Stimulated activated CD8-positive, alpha-beta memory T cell treated with anti-CD3 and anti-CD28 coated beads, Interleukin-4, amount 100 ng/mL, for 4 hours (primary cell): Measurements from ENCODE around the gene POLR1D.

Experiments
- DNase-seq, 2 donors: peaks; one replicate each; pipeline ENCODE4 v3.0.0-alpha.2; 2020; ENCODE audit warnings: low read depth in 2 of 2, low spot score in 1 of 2

POLR1D gene

GRCh38 chr13:27621366-27622101 lies at the start of gene POLR1D:
POLR1D (plus strand) TSS chr13:27621892; CDS start chr13:27621984, 92 bp downstream.
- peak; percentile 60 to 68 for DNase-seq

- DNase-seq: no peak
These were observed 49.3 kb upstream of the POLR1D start for GRCh38 chr13:27572234-27572901.

DNA sequence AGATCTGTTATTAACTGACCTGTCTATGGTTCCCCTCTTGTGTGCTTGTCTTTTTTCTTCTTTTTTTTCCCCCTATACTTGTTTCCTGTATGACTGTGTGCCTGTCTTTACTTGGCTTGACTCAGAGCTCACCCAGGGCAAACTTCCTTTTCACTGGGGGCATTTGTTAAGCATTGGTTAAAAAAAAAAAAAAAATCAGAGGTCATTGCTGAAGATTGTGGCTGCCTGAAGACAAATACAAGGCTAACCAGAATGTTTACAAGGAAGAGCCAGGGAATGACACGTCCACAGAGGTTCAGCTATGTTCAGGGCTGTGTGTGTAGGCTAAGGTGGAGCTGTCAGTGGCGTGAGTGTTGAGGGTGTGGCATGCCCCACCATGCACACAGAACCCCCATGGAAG lies 48.4 kb upstream of the POLR1D start:
- DNase-seq: no peak

DNA sequence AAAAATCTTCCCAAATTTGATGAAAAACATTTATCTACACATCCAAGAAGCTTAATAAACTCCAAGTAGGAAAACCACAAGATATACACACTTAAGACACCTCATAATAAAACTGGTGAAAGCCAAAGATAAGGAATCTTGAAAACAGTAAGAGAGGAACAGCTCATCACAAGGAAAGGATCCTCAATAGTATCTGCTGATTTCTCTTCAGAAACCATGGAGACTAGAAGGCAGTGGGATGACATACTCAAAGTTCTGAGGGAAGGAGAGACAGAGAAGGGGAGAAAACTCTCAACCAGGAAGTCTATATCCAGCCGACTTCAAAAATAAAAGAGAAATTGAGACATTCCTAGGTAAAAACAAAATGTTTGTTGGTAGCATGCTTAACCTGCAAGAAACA lies 47.0 kb upstream of the POLR1D start:
- DNase-seq: no peak

- no peak for DNase-seq
These were observed 43.3 kb upstream of the POLR1D start for GRCh38 chr13:27578121-27579030.

- DNase-seq: no peak
These were observed 38.0 kb upstream of the POLR1D start for GRCh38 chr13:27583645-27584044.

DNA sequence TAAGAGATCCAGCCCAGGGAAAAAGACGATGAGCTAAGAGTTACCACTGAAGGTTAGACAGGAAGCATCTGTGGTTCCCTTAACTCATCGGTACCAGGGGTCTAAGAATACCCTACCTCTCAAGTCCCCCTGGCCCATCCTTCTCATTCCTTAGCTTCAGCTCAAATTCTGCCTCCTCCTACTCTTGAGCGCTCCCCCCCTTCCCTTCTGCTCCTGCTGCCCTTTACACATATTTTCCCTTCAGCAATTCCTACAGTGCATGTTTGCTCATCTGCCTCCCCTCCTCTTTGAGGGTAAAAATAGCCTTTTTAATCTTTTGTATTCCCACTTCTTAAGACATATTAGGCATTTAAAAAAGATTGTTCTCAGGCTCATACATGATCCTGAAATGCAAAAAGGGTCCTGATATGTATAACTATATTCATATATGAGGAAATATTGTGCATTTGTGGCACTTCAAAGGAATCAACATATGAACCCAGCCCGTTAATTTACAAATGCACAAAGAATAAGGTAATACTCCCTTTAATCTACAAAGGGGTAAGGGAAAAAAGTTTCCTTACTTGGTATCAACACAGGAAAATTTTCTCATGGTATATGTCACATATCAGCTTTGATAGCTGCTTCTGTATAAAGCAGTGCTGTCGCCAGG lies 34.5 kb upstream of the POLR1D start:
- no peak for DNase-seq

- DNase-seq: no peak
These were observed 33.3 kb upstream of the POLR1D start for GRCh38 chr13:27588405-27588804.

- no peak for DNase-seq
These were observed 28.8 kb upstream of the POLR1D start for GRCh38 chr13:27592865-27593264.

GRCh38 chr13:27593267-27593666 lies 28.4 kb upstream of the POLR1D start:
- no peak for DNase-seq

DNA sequence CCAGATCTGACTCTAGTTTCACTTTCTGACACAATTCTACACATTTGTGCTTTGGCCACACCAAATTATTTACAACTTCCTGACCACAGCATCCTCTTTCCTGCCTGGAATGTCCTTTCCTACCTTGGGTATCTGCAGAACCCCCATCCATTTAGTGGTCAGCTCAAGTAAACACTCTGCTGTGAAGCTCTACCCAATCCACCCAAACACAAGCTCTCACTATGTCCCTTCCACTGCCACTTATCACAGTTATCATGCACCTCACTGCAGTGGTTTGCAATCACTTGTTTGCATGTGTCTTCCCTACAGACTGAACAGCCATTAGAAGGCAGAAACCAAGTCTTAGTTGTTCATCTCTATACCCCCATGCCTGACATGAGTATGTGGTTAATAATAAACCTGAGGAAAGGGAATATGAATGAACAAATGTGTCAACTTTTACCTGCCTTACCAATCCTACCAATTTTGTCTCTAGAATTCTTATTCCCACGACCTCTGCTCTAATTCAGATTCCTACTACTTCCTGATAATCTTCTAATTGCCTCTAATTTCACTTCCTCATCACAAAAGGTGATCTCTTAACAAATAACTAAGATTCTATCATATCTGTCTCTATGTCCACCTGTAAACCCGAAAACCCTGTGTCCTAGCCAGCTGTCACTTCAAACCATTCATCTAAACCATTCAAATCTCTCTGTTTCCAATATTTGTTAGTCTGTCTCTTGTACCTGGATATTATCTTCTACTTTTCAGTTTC lies 26.5 kb upstream of the POLR1D start:
- DNase-seq: no peak

- DNase-seq: no peak
These were observed 22.6 kb upstream of the POLR1D start for GRCh38 chr13:27599096-27599495.

DNA sequence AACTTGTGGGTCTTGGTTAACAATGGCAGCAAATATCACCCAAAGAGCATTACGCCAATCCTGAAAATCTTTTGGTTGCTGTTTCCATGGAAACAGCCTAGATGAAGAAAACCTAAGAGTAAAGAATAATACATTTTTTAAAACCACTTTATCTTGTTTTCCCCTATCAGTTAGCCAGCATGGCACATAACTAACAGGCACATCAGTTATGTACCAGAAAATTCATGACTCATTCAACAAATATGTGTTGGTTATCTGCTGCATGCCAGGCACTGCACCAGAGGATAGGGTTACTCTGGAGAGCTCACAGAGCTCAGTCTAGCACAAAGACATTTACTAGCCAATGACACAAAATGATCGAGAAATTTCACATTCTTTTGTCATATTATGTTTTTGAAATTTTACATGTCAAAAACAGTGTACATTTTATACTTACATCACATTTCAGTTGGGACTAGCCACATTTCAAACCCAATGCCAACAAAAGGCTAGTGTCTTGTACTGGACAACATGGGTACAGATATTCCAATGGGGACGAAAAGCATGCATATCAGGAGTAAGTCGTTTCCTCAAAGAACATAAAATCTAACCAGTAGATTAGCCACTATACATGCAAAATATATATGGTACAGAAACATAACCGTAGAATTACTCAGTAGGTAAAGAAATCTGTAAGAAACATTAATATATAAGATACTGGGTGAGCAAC lies 21.7 kb upstream of the POLR1D start:
- DNase-seq: no peak

- no peak for DNase-seq
These were observed 21.0 kb upstream of the POLR1D start for GRCh38 chr13:27600711-27601110.

DNA sequence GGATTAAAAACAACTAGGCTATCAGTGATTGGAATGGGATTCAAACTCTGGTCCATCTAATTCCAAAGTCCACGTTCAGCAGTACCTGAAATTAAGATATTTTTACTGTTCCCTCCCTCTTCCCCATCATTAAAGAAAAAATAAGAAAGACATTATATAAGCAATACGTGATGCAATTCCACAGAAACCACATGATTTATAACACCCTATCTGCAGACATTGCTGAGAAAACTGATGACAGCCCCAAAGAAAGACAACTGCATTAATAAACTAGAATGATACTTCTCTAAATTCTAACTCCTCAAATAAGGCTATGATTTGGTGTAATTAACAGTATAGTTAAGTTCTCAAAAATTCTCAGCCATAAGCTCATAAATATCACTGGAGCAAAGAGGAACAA lies 20.5 kb upstream of the POLR1D start:
- no peak for DNase-seq

DNA sequence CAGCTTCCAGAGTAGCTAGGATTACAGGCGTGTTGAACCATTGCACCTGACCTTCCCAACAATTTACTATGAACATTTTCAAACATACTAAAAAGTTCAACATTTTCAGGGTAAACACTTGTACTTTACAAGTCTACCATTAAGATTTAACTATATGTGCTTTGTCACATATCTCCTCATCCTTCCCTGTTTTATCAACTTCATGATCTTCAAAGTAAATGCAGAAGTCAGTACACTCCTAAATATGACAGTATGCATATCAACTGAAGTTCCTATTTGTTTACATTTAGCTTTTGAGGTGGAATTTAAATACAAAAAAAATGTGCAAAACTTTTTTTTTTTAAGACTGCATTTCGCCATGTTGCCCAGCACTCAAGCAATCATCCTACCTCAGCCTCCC lies 19.9 kb upstream of the POLR1D start:
- no peak for DNase-seq

- DNase-seq: no peak
These were observed 16.6 kb upstream of the POLR1D start for GRCh38 chr13:27605099-27605498.

DNA sequence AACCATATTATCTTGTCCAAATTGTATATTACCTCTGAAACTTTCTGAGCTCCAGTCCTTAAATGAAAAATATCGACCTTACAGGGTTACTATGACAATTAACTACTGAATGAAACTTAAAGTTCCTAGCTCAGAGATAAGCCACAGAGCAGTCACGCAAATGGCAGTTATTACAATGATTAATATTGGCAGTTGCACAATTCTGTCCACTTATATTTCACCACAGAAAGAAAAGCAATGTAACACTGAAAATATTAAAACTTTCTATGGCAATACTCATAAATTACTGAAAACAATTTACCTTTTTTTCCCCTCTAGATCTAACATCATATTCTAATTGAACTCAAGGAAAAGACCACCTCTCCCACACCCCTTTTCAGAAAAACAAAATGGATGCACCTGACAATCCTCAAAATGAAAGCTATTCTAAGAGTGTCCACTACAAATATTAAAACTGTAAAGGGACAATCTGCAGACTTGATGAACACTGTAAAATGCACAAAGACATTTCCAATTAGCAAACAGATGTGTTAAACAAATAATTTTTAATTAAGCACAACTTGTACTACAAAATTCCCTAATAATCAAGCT lies 16.0 kb upstream of the POLR1D start:
- no peak for DNase-seq

DNA sequence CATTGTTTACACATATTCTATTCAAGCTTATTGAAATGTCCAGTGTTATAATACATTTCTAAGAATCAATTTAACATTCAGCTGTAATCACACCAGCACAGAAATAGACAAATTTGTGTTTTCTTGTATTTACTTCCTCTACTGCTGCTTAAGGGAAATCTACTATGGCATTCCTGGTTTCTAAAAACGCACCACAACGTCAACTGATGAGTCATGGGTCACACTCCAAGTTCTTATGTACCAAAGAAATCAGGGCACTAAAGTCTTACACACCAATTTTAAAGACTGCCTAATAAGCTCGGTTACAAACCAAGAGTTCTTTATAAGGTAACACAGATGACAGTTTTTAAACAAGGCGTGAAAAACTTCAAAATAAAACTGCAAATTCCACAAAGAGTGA lies 14.6 kb upstream of the POLR1D start:
- DNase-seq: no peak

DNA sequence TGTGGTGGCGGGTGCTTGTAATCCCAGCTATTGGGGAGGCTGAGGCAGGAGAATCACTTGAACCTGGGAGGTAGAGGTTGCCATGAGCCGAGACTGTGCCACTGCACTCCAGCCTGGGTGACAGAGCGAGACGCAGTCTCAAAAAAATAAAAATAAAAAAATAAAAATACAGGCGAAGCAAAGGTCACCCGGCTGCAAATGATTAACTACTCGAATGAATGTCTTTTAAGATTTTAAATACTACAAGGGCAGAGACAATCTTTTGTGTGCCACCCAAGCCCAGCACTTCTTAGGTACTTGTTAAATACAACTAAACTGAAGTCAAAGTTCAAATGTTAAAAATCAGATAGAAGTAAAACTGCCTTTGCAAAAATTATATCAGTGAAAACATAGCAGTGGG lies 8.1 kb upstream of the POLR1D start:
- DNase-seq: no peak
